ENCODE results near the gene SOWAHC.

SOWAHC gene

GRCh38 chr2:109649736-109650695 lies 35.9 kb downstream of the SOWAHC start:
- no peak for DNase-seq (ENCODE audit: low spot score)
- TF ChIP-seq CTCF (IDR thresholded peaks at IDR 0.05; ENCODE audit: extremely low read depth, missing control alignments), result no peak

- TF ChIP-seq CTCF (IDR thresholded peaks at IDR 0.05; ENCODE audit: extremely low read depth, missing control alignments), result no peak
- no peak for DNase-seq (ENCODE audit: low spot score)
These were observed 40.3 kb downstream of the SOWAHC start for GRCh38 chr2:109654326-109655050.

- TF ChIP-seq CTCF (IDR thresholded peaks at IDR 0.05; ENCODE audit: extremely low read depth, missing control alignments), result no peak
- no peak for DNase-seq (ENCODE audit: low spot score)
These were observed 41.1 kb downstream of the SOWAHC start for GRCh38 chr2:109655287-109655686.

GRCh38 chr2:109659396-109660045 lies 45.4 kb downstream of the SOWAHC start:
- no peak for TF ChIP-seq CTCF (IDR thresholded peaks at IDR 0.05; ENCODE audit: extremely low read depth, missing control alignments)
- DNase-seq (ENCODE audit: low spot score), result no peak

GRCh38 chr2:109660046-109660860 lies 46.1 kb downstream of the SOWAHC start:
- DNase-seq (ENCODE audit: low spot score), result no peak
- TF ChIP-seq CTCF (IDR thresholded peaks at IDR 0.05; ENCODE audit: extremely low read depth, missing control alignments), result no peak

- no peak for TF ChIP-seq CTCF (IDR thresholded peaks at IDR 0.05; ENCODE audit: extremely low read depth, missing control alignments)
- no peak for DNase-seq (ENCODE audit: low spot score)
These were observed 48.7 kb downstream of the SOWAHC start for GRCh38 chr2:109662889-109663288.
